Neural progenitor cell (in vitro differentiated cells): ENCODE data around the gene PAFAH2. TPM values are rescaled to one million over a fixed set of nuclear protein-coding genes. Genes with fewer than 3 reads are reported as not detected.

Experiments
- DNase-seq: peaks from one replicate; pipeline ENCODE4 v3.0.0-alpha.2; 2016; ENCODE audit warnings: low spot score
- H2AFZ ChIP-seq: fragments of 200-600 bp; sonication (generic); replicated peaks from 2 replicates; pipeline ENCODE4 v1.6.1; 2016; ENCODE audit warnings: antibody characterized with exemption
- H3F3A ChIP-seq: fragments of 200-600 bp; sonication (generic); 2 replicates; pipeline ENCODE4 v1.6.1; 2016; ENCODE audit warnings: antibody characterized with exemption, low read depth
- H3K27ac ChIP-seq: fragments of 200-600 bp; sonication (generic); 2 replicates; pipeline ENCODE4 v1.5.1; 2016; ENCODE audit warnings: mild to moderate bottlenecking
- H3K27me3 ChIP-seq: fragments of 200-600 bp; sonication (generic); 2 replicates; pipeline ENCODE4 v1.6.1; 2016; ENCODE audit warnings: mild to moderate bottlenecking, moderate library complexity
- H3K36me3 ChIP-seq: fragments of 200-600 bp; sonication (generic); 2 replicates; pipeline ENCODE4 v1.5.1; 2016
- H3K4me1 ChIP-seq: fragments of 200-600 bp; sonication (generic); 2 replicates; pipeline ENCODE4 v1.6.1; 2016; ENCODE audit warnings: mixed run types
- H3K4me2 ChIP-seq: fragments of 200-600 bp; sonication (generic); 2 replicates; pipeline ENCODE4 v1.6.1; 2016
- H3K4me3 ChIP-seq: fragments of 200-600 bp; sonication (generic); 2 replicates; pipeline ENCODE4 v1.5.1; 2016
- H3K79me2 ChIP-seq: fragments of 200-600 bp; sonication (generic); 2 replicates; pipeline ENCODE4 v1.6.1; 2016; ENCODE audit warnings: low read depth
- H3K9ac ChIP-seq: fragments of 200-600 bp; sonication (generic); 2 replicates; pipeline ENCODE4 v1.6.1; 2016
- H3K9me3 ChIP-seq: fragments of 200-600 bp; sonication (generic); 2 replicates; pipeline ENCODE4 v1.5.1; 2016; ENCODE audit warnings: low read depth
- H4K20me1 ChIP-seq: fragments of 200-600 bp; sonication (generic); 2 replicates; pipeline ENCODE4 v1.6.1; 2016; ENCODE audit warnings: low read depth
- H3K27ac Mint-ChIP-seq: 3 replicates; pipeline ENCODE4 v1.8.0; 2021; ENCODE audit warnings: mixed read lengths
- H3K27me3 Mint-ChIP-seq: 2 replicates; pipeline ENCODE4 v1.8.0; 2022; ENCODE audit warnings: low read depth, mild to moderate bottlenecking, inconsistent platforms, moderate library complexity, mixed read lengths; ENCODE audit not compliant: insufficient read depth
- H3K36me3 Mint-ChIP-seq: 3 replicates; pipeline ENCODE4 v1.8.0; 2021; ENCODE audit warnings: mixed read lengths
- H3K4me1 Mint-ChIP-seq: 3 replicates; pipeline ENCODE4 v1.8.0; 2021; ENCODE audit warnings: mixed read lengths
- H3K4me3 Mint-ChIP-seq: 3 replicates; pipeline ENCODE4 v1.8.0; 2021; ENCODE audit warnings: mild to moderate bottlenecking, moderate library complexity, mixed read lengths
- H3K9me3 Mint-ChIP-seq: 3 replicates; pipeline ENCODE4 v1.8.0; 2020; ENCODE audit warnings: mixed read lengths
- CTCF ChIP-seq: fragments of 200-600 bp; sonication (generic); IDR thresholded peaks from 2 replicates; pipeline ENCODE4 v1.5.1; 2017; ENCODE audit warnings: antibody characterized with exemption, mild to moderate bottlenecking
- EZH2 ChIP-seq: fragments of 200-600 bp; sonication (generic); IDR thresholded peaks from 2 replicates; pipeline ENCODE4 v1.6.1; 2017; ENCODE audit warnings: antibody characterized with exemption, mild to moderate bottlenecking, moderate library complexity
- EZH2phosphoT487 ChIP-seq: fragments of 200-600 bp; sonication (generic); IDR thresholded peaks from 2 replicates; pipeline ENCODE4 v1.6.1; 2017; ENCODE audit warnings: antibody characterized with exemption
- total RNA-seq: library from RNA; depleted of rRNA; stranded (reverse); fragments of >200 nt; gene quantifications from 2 replicates; pipeline ENCODE4 v1.2.3, GENCODE V29; 2015; ENCODE audit warnings: low replicate concordance

PAFAH2 gene
- total RNA-seq, 1 donor from 2014 or later, result 18.2 TPM

- H3K9me3 ChIP-seq, result no peaks in the 10 kb centered on the region
- peaks cover 66% of the 10 kb centered on the region for H3K27me3 ChIP-seq
- no peaks in the 10 kb centered on the region for H3F3A ChIP-seq
- H3K27me3 Mint-ChIP-seq, result peaks cover 16% of the 10 kb centered on the region
- no peaks in the 10 kb centered on the region for H4K20me1 ChIP-seq
- TF ChIP-seq CTCF, result peak; percentile 97
- peak; percentile 64 for TF ChIP-seq EZH2
- TF ChIP-seq EZH2phosphoT487, result peak; percentile 31
- peak overlapping the region; percentile 91 for H3K4me3 Mint-ChIP-seq
- peak overlapping the region; percentile 52 for H3K27ac Mint-ChIP-seq
- H3K4me3 ChIP-seq, result peak overlapping the region; percentile 65
- H2AFZ ChIP-seq, result peak overlapping the region; percentile 89
- no peak overlapping the region for H3K27ac ChIP-seq
- H3K4me1 ChIP-seq, result peaks cover 5% of the 10 kb centered on the region
- peaks cover 16% of the 10 kb centered on the region for H3K4me1 Mint-ChIP-seq
- no peaks in the 10 kb centered on the region for H3K79me2 ChIP-seq
- no peaks in the 10 kb centered on the region for H3K36me3 Mint-ChIP-seq
- H3K4me2 ChIP-seq, result peak overlapping the region; percentile 92
- peak; percentile 89 for DNase-seq
- no peaks in the 10 kb centered on the region for H3K36me3 ChIP-seq
- H3K9me3 Mint-ChIP-seq, result no peaks in the 10 kb centered on the region
- H3K9ac ChIP-seq, result no peak overlapping the region
Observed at GRCh38 chr1:26035959-26036755, 38.3 kb upstream of the PAFAH2 start.

DNA sequence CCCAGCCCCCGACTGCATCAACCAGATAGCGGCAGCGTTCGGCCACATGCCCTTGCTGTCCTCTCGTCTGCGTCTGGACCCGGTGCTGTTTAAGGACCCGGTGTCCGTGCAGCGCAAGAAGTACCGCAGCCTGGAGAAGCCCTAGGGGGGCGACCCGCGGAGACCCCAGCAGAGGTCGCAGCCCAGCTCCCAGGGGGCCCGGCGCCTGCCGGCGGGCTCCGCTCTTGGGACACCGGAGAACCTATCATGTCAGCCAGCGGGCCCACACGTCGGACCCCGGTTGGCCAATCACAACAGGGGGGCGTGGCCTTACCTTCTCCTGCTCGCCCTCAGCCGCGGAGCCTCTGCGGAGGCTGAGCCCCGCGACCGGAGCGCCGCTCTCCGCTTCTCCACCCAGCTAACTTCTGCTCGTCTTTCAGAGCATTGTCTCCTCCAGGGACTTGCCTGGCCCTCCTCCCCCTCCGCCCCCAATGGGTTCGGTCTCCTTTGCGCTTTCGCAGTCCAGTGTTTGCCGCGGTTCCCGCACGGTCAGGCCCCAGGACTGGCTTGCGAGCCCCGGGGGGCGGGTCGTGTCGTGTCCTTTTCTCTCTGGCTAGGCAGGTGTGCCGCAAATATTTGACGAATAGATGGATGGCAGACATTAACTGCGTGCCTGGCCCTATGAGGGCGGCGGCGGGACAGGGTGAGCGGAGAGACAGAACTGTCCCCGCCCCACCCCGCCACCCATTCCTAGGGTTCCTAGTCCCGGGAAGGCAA, 37.5 kb upstream of the PAFAH2 start:
- Mint-ChIP-seq H3K9me3 (no peaks in the 10 kb centered on the region), H3K27ac (peak overlapping the region; percentile 52), H3K4me3 (peak overlapping the region; percentile 91), H3K36me3 (no peaks in the 10 kb centered on the region), H3K27me3 (peaks cover 14% of the 10 kb centered on the region), H3K4me1 (peaks cover 16% of the 10 kb centered on the region)
- peaks cover 5% of the 10 kb centered on the region for H3K4me1 ChIP-seq
- no peak overlapping the region for H3K27ac ChIP-seq
- H2AFZ ChIP-seq, result peak overlapping the region; percentile 89
- peak overlapping the region; percentile 65 for H3K4me3 ChIP-seq
- DNase-seq, result peak; percentile 99
- H3K79me2 ChIP-seq, result no peaks in the 10 kb centered on the region
- no peaks in the 10 kb centered on the region for H4K20me1 ChIP-seq
- no peak for TF ChIP-seq EZH2phosphoT487
- TF ChIP-seq EZH2, result no peak
- peak; percentile 22 for TF ChIP-seq CTCF
- no peaks in the 10 kb centered on the region for H3K36me3 ChIP-seq
- peak overlapping the region; percentile 37 for H3K9ac ChIP-seq
- H3K27me3 ChIP-seq, result peaks cover 61% of the 10 kb centered on the region
- no peaks in the 10 kb centered on the region for H3F3A ChIP-seq
- peak overlapping the region; percentile 92 for H3K4me2 ChIP-seq
- no peaks in the 10 kb centered on the region for H3K9me3 ChIP-seq

GRCh38 chr1:26034504-26035202, 36.8 kb upstream of the PAFAH2 start:
- peak; percentile 45 for DNase-seq
- Histone ChIP-seq H3K9ac (no peak overlapping the region), H3F3A (no peaks in the 10 kb centered on the region), H4K20me1 (no peaks in the 10 kb centered on the region), H3K9me3 (no peaks in the 10 kb centered on the region), H3K79me2 (no peaks in the 10 kb centered on the region), H3K4me3 (peak overlapping the region; percentile 65), H3K4me2 (peak overlapping the region; percentile 92), H3K4me1 (peaks cover 5% of the 10 kb centered on the region), H3K27me3 (peaks cover 56% of the 10 kb centered on the region), H2AFZ (peak overlapping the region; percentile 89), H3K27ac (no peak overlapping the region), H3K36me3 (no peaks in the 10 kb centered on the region)
- no peak overlapping the region for H3K27ac Mint-ChIP-seq
- no peaks in the 10 kb centered on the region for H3K36me3 Mint-ChIP-seq
- H3K4me3 Mint-ChIP-seq, result peak overlapping the region; percentile 91
- H3K27me3 Mint-ChIP-seq, result peaks cover 14% of the 10 kb centered on the region
- H3K9me3 Mint-ChIP-seq, result no peaks in the 10 kb centered on the region
- peaks cover 17% of the 10 kb centered on the region for H3K4me1 Mint-ChIP-seq
- TF ChIP-seq EZH2, result no peak
- TF ChIP-seq EZH2phosphoT487, result no peak
- TF ChIP-seq CTCF, result no peak
